H1 (cell line): ENCODE measurements around the gene ASB1. TPM values are rescaled to one million over a fixed set of nuclear protein-coding genes. Genes with fewer than 3 reads are reported as not detected.

ENCODE experiments used
- CTCF ChIA-PET: fragments of 300-600 bp; sonication (Branson Sonifier 250); formaldehyde crosslinking; loops from one replicate; lab custom pipeline; 2021; ENCODE audit not compliant: partially characterized antibody; lab: Charles Lee
- POLR2A ChIA-PET: fragments of 300-600 bp; sonication (Branson Sonifier 250); formaldehyde crosslinking; loops from one replicate; lab custom pipeline; 2021; ENCODE audit warnings: inconsistent platforms; ENCODE audit not compliant: partially characterized antibody; lab: Charles Lee
- DNase-seq, 2 experiments: peaks; one replicate each; pipeline versions ENCODE4 v3.0.0 to v3.0.0-alpha.2; 2010 to 2022; ENCODE audit warnings: low spot score in 2 of 2, low read depth in 1 of 2, mixed read lengths in 1 of 2
- FAIRE-seq: peaks from 2 replicates; lab custom pipeline; 2011; peaks lifted over from hg19 to GRCh38; lab: Jason Lieb, UNC
- H2AFZ ChIP-seq: 2 replicates; pipeline ENCODE4 v1.8.1; 2012; ENCODE audit warnings: low read length, inconsistent platforms
- H2AK5ac ChIP-seq: 2 replicates; pipeline ENCODE4 v1.6.1; 2013; ENCODE audit warnings: low read depth, low read length
- H2BK120ac ChIP-seq: replicated peaks from 2 replicates; pipeline ENCODE3; 2013; ENCODE audit warnings: low read depth, low read length, inconsistent platforms
- H2BK12ac ChIP-seq: 2 replicates; pipeline ENCODE4 v1.6.1; 2013; ENCODE audit warnings: low read depth, low read length
- H2BK15ac ChIP-seq: 2 replicates; pipeline ENCODE4 v1.6.1; 2013; ENCODE audit warnings: low read length
- H2BK20ac ChIP-seq: 2 replicates; pipeline ENCODE4 v1.6.1; 2013; ENCODE audit warnings: low read length
- H2BK5ac ChIP-seq: 2 replicates; pipeline ENCODE4 v1.6.1; 2013; ENCODE audit warnings: low read depth, low read length
- H3K14ac ChIP-seq: 2 replicates; pipeline ENCODE4 v1.6.1; 2013; ENCODE audit warnings: inconsistent platforms; ENCODE audit not compliant: insufficient read length
- H3K18ac ChIP-seq: 2 replicates; pipeline ENCODE4 v1.6.1; 2013; ENCODE audit warnings: low read length; ENCODE audit errors: extremely low read depth
- H3K23ac ChIP-seq: 2 replicates; pipeline ENCODE4 v1.6.1; 2013; ENCODE audit warnings: inconsistent platforms; ENCODE audit not compliant: insufficient read length
- H3K23me2 ChIP-seq: 2 replicates; pipeline ENCODE4 v1.6.1; 2013; ENCODE audit warnings: low read depth, low read length
- H3K27ac ChIP-seq: 2 replicates; pipeline ENCODE4 v1.6.1; 2011; ENCODE audit warnings: low read depth, low read length, inconsistent platforms
- H3K27me3 ChIP-seq, 4 experiments: replicated peaks in 1 of 4; 1 replicate in 1 of 4; 2 replicates in 3 of 4; pipeline versions ENCODE4 v1.6.1 to v1.8.1; 2011 to 2013; ENCODE audit warnings: low read length in 3 of 4, mild to moderate bottlenecking in 3 of 4, inconsistent platforms in 2 of 4, mixed read lengths in 2 of 4, moderate library complexity in 1 of 4; ENCODE audit not compliant: control insufficient read depth in 3 of 4, insufficient read depth in 3 of 4; ENCODE audit errors: extremely low read depth in 1 of 4
- H3K36me3 ChIP-seq, 4 experiments: 2 replicates each; pipeline versions ENCODE4 v1.6.1 to v1.8.1; 2011 to 2013; ENCODE audit warnings: mild to moderate bottlenecking in 4 of 4, low read length in 3 of 4, moderate library complexity in 2 of 4, control low read depth in 1 of 4, inconsistent platforms in 1 of 4; ENCODE audit not compliant: insufficient read depth in 4 of 4, control insufficient read depth in 2 of 4
- H3K4ac ChIP-seq: replicated peaks from 2 replicates; pipeline ENCODE3; 2013; ENCODE audit warnings: low read length, low read depth, mixed read lengths, inconsistent platforms; ENCODE audit not compliant: insufficient read length
- H3K4me1 ChIP-seq, 4 experiments: replicated peaks in 1 of 4; 1 replicate in 1 of 4; 2 replicates in 3 of 4; pipeline versions ENCODE4 v1.6.1 to v1.8.1; 2011 to 2013; ENCODE audit warnings: low read length in 3 of 4, inconsistent platforms in 2 of 4, mixed read lengths in 1 of 4; ENCODE audit not compliant: insufficient read depth in 4 of 4, control insufficient read depth in 3 of 4
- H3K4me2 ChIP-seq, 2 experiments: 2 replicates each; pipeline versions ENCODE4 v1.6.1 to v1.8.1; 2011 to 2013; ENCODE audit warnings: low read depth in 2 of 2, low read length in 2 of 2, control low read depth in 1 of 2, inconsistent platforms in 1 of 2, mild to moderate bottlenecking in 1 of 2; ENCODE audit not compliant: insufficient read depth in 1 of 2
- H3K4me3 ChIP-seq, 4 experiments: fragments of 200-600, 300-600 bp in 1 of 4; sonication (generic), shearing (Covaris generic), sonication (Bioruptor Twin) in 1 of 4; 2 replicates each; pipeline versions ENCODE4 v1.5.1 to v1.8.1; 2011 to 2016; ENCODE audit warnings: low read length in 4 of 4, low read depth in 3 of 4, control low read depth in 2 of 4, inconsistent platforms in 2 of 4, mild to moderate bottlenecking in 2 of 4, mixed read lengths in 1 of 4, moderate library complexity in 1 of 4; ENCODE audit not compliant: insufficient read depth in 2 of 4; ENCODE audit errors: extremely low read depth in 1 of 4
- H3K56ac ChIP-seq: replicated peaks from 2 replicates; pipeline ENCODE3; 2013; ENCODE audit warnings: low read depth, mild to moderate bottlenecking, mixed read lengths, low read length, inconsistent platforms; ENCODE audit not compliant: insufficient read length
- H3K79me1 ChIP-seq: 2 replicates; pipeline ENCODE4 v1.6.1; 2013; ENCODE audit warnings: low read depth, low read length, control low read depth
- H3K79me2 ChIP-seq, 2 experiments: 2 replicates each; pipeline versions ENCODE4 v1.6.1 to v1.8.1; 2012 to 2013; ENCODE audit warnings: low read length in 2 of 2, mild to moderate bottlenecking in 2 of 2, inconsistent platforms in 1 of 2; ENCODE audit not compliant: insufficient read depth in 2 of 2, control insufficient read depth in 1 of 2
- H3K9ac ChIP-seq, 4 experiments: replicated peaks in 1 of 4; 1 replicate in 1 of 4; 2 replicates in 3 of 4; pipeline versions ENCODE4 v1.6.1 to v1.8.1; 2011 to 2013; ENCODE audit warnings: low read depth in 3 of 4, low read length in 3 of 4, control low read depth in 2 of 4, mild to moderate bottlenecking in 2 of 4, moderate library complexity in 2 of 4, inconsistent platforms in 1 of 4; ENCODE audit errors: extremely low read depth in 1 of 4
- H3K9me3 ChIP-seq, 2 experiments: 2 replicates each; pipeline versions ENCODE4 v1.6.1 to v1.8.1; 2012 to 2013; ENCODE audit warnings: mild to moderate bottlenecking in 2 of 2, moderate library complexity in 2 of 2, control low read depth in 1 of 2, inconsistent platforms in 1 of 2, low read depth in 1 of 2, low read length in 1 of 2, mixed read lengths in 1 of 2; ENCODE audit not compliant: insufficient read depth in 2 of 2
- H4K20me1 ChIP-seq, 2 experiments: replicated peaks in 1 of 2; 2 replicates each; pipeline versions ENCODE3 to v1.8.1; 2011 to 2013; ENCODE audit warnings: inconsistent platforms in 2 of 2, low read length in 2 of 2, mild to moderate bottlenecking in 1 of 2; ENCODE audit not compliant: insufficient read depth in 2 of 2, control insufficient read depth in 1 of 2
- H4K5ac ChIP-seq: 2 replicates; pipeline ENCODE4 v1.6.1; 2013; ENCODE audit warnings: low read length, low read depth, mixed read lengths, inconsistent platforms; ENCODE audit not compliant: insufficient read length
- H4K8ac ChIP-seq: 2 replicates; pipeline ENCODE4 v1.8.0; 2013; ENCODE audit warnings: mild to moderate bottlenecking, moderate library complexity, low read length, inconsistent platforms; ENCODE audit not compliant: insufficient read depth; ENCODE audit errors: extremely low read depth
- H4K91ac ChIP-seq: replicated peaks from 2 replicates; pipeline ENCODE3; 2013; ENCODE audit warnings: low read length, mixed read lengths, inconsistent platforms; ENCODE audit not compliant: insufficient read length
- CBX5 ChIP-seq: fragments of 300-800, 300-1000 bp; sonication (generic); IDR thresholded peaks from 2 replicates; pipeline ENCODE4 v1.7.1; 2016; ENCODE audit warnings: antibody characterized with exemption, low read length, low read depth
- EZH2 ChIP-seq: fragments of 200-600 bp; sonication (generic); IDR thresholded peaks from 2 replicates; pipeline ENCODE4 v1.7.1; 2012; ENCODE audit warnings: low read depth, mild to moderate bottlenecking, moderate library complexity, low read length, inconsistent platforms; ENCODE audit not compliant: severe bottlenecking
- GABPA ChIP-seq: IDR thresholded peaks from 2 replicates; pipeline ENCODE4 v1.6.1; 2011; ENCODE audit warnings: mild to moderate bottlenecking, low read length, moderate library complexity, borderline replicate concordance; ENCODE audit not compliant: insufficient read depth
- NANOG ChIP-seq: IDR thresholded peaks from 2 replicates; pipeline ENCODE4 v1.6.1; 2011; ENCODE audit warnings: low read length, low read depth, mild to moderate bottlenecking, inconsistent platforms; ENCODE audit not compliant: insufficient read depth, poor library complexity, severe bottlenecking
- RBBP5 ChIP-seq: IDR thresholded peaks from 2 replicates; pipeline ENCODE4 v1.7.1; 2012; ENCODE audit warnings: low read depth, mild to moderate bottlenecking, inconsistent platforms, low read length, moderate library complexity, borderline replicate concordance
- RFX5 ChIP-seq: IDR thresholded peaks from 2 replicates; pipeline ENCODE4 v1.6.1; 2011; ENCODE audit warnings: low read depth, low read length, improper control_type of control experiment, borderline replicate concordance
- SAP30 ChIP-seq: fragments of 300-600 bp; sonication (generic); IDR thresholded peaks from 2 replicates; pipeline ENCODE4 v1.7.1; 2012; ENCODE audit warnings: low read length, moderate library complexity, mild to moderate bottlenecking, inconsistent platforms; ENCODE audit not compliant: insufficient read depth, insufficient replicate concordance
- SIRT6 ChIP-seq: IDR thresholded peaks from one replicate; pipeline ENCODE4 v1.7.1; 2012; ENCODE audit warnings: low read length, inconsistent platforms
- TEAD4 ChIP-seq: IDR thresholded peaks from 2 replicates; pipeline ENCODE4 v1.6.1; 2012; ENCODE audit warnings: low read depth, low read length, inconsistent platforms, mixed read lengths
- WGBS, 2 experiments: shearing (Covaris generic) in 1 of 2; methylation state at CpG; one replicate each; pipeline versions ENCODE4 v1.1.6 to v1.1.7; 2013 to 2015; ENCODE audit warnings: low lambda C conversion rate in 2 of 2, mixed read lengths in 2 of 2, inconsistent platforms in 1 of 2, low coverage in 1 of 2, missing lambda C conversion rate in 1 of 2; ENCODE audit not compliant: insufficient replicate concordance in 2 of 2, insufficient coverage in 1 of 2, insufficient read length in 1 of 2; ENCODE audit errors: extremely low coverage in 1 of 2, missing lambda C conversion rate in 1 of 2; 5-methylcytosine and 5-hydroxymethylcytosine counted together
- polyA plus RNA-seq, 7 experiments: library from polyadenylated mRNA; depleted of rRNA in 3 of 7; stranded (reverse) in 5 of 7; unstranded in 2 of 7; fragments of >200 nt in 5 of 7; fragments of 200-250 nt in 2 of 7; gene quantifications; 1 replicate in 5 of 7; 2 replicates in 1 of 7; 4 replicates in 1 of 7; pipeline versions ENCODE4 v1.2.1 to v1.2.3, GENCODE V29; 2011 to 2013; ENCODE audit warnings: missing spikeins in 2 of 7, mixed read lengths in 2 of 7
- total RNA-seq: library from RNA; stranded (reverse); fragmentation: NEBNext Ultra II Directional; extraction: Animal tissue kit (Norgen Biotek cat#: 25700); gene quantifications from 2 replicates; pipeline ENCODE4 v1.2.1, GENCODE V29; 2021
- TF ChIP-seq, protein P1 (sequence below): IDR thresholded peaks from 2 replicates; pipeline ENCODE4 v1.6.1; 2011; ENCODE audit warnings: low read depth, mild to moderate bottlenecking, low read length; ENCODE audit not compliant: insufficient read depth
- TF ChIP-seq, protein P2 (sequence below): IDR thresholded peaks from 2 replicates; pipeline ENCODE4 v1.6.1; 2012; ENCODE audit warnings: inconsistent platforms
- TF ChIP-seq, protein P3 (sequence below): IDR thresholded peaks from 2 replicates; pipeline ENCODE4 v1.6.1; 2012; ENCODE audit warnings: inconsistent platforms

Gene ASB1
- total and polyA plus RNA-seq, 2 of the 8 experiments (the other 6 are each of a cell fraction or from before 2014, with no cell fraction given), result 24.1 to 36.0 TPM

DNA sequence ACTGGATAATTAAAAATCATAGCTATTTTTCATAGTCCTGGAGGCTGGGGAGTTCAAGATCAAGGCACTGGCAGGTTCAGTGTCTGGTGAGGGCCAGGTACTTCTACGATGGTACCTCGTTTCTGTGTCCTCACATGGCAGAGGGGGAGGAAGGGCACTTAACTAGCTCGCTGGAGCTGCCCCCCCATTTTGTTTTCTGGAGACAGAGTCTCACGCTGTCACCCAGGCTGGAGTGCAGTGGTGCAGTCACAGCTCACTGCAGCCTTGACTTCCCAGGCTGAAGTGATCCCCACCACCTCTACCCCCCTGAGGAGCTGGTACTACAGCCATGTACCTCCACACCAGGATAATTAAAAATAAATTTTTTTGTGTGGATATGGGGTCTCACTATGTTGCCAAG, 40.3 kb downstream of the ASB1 start:
- Histone ChIP-seq H4K91ac (no peak overlapping the region), H4K8ac (no peak overlapping the region), H3K4me2 (no peak overlapping the region), H3K9me3 (no peaks in the 10 kb centered on the region), H4K5ac (no peak overlapping the region), H2BK120ac (no peak overlapping the region), H2AK5ac (no peak overlapping the region), H3K79me1 (no peaks in the 10 kb centered on the region), H2BK20ac (no peak overlapping the region), H3K4ac (no peak overlapping the region), H3K27me3 (no peaks in the 10 kb centered on the region; a peak in 1 of 7 replicates), H2AFZ (no peak overlapping the region), H3K36me3 (no peaks in the 10 kb centered on the region), H2BK12ac (no peak overlapping the region), H3K23me2 (no peaks in the 10 kb centered on the region), H3K23ac (no peak overlapping the region), H3K9ac (no peak overlapping the region), H3K4me1 (no peaks in the 10 kb centered on the region), H3K14ac (no peak overlapping the region), H3K4me3 (no peak overlapping the region), H4K20me1 (no peaks in the 10 kb centered on the region), H3K79me2 (no peaks in the 10 kb centered on the region), H3K27ac (no peak overlapping the region), H3K18ac (no peak overlapping the region), H2BK5ac (no peak overlapping the region), H3K56ac (no peak overlapping the region), H2BK15ac (no peak overlapping the region)
- ChIA-PET CTCF (interaction anchor here (1.5 kb wide), 1 partner anchor 11 kb away, joined by 6 read pairs; no protein-coding TSS in a partner anchor), POLR2A (no interaction called here)
- WGBS, 2 experiments, result 80% methylated on average over 4 of the region's 4 CpGs; no CpG with 5 or more reads in 1 of the 2 experiments
- FAIRE-seq (no peak), DNase-seq (no peak)
- TF ChIP-seq RFX5 (no peak), GABPA (no peak), RBBP5 (no peak), EZH2 (no peak), CBX5 (no peak), SIRT6 (no peak), SAP30 (no peak), NANOG (no peak), TEAD4 (no peak)
- TF ChIP-seq, protein P1, sequence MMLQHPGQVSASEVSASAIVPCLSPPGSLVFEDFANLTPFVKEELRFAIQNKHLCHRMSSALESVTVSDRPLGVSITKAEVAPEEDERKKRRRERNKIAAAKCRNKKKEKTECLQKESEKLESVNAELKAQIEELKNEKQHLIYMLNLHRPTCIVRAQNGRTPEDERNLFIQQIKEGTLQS, result no peak
- TF ChIP-seq, protein P2, sequence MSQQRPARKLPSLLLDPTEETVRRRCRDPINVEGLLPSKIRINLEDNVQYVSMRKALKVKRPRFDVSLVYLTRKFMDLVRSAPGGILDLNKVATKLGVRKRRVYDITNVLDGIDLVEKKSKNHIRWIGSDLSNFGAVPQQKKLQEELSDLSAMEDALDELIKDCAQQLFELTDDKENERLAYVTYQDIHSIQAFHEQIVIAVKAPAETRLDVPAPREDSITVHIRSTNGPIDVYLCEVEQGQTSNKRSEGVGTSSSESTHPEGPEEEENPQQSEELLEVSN, result no peak
- TF ChIP-seq, protein P3, sequence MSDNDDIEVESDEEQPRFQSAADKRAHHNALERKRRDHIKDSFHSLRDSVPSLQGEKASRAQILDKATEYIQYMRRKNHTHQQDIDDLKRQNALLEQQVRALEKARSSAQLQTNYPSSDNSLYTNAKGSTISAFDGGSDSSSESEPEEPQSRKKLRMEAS, result no peak
